ENCODE measurements around the gene MEIOB. TPM values are rescaled to one million over a fixed set of nuclear protein-coding genes. Genes with fewer than 3 reads are reported as not detected.

MEIOB gene
- total RNA-seq, 1 experiment from 2014 or later: 1.4 TPM

- TF ChIP-seq ARID4B (CRISPR knock-in tag; IDR thresholded peaks at IDR 0.05; ENCODE audit: borderline replicate concordance) (no peak), ZSCAN18 (CRISPR knock-in tag; IDR thresholded peaks at IDR 0.05) (no peak), CREB1 (CRISPR knock-in tag; IDR thresholded peaks at IDR 0.05) (no peak), GRHL2 (CRISPR knock-in tag; IDR thresholded peaks at IDR 0.05; ENCODE audit: insufficient replicate concordance, severe bottlenecking) (no peak), NR1H2 (CRISPR knock-in tag; IDR thresholded peaks at IDR 0.05) (no peak), E2F5 (CRISPR knock-in tag; IDR thresholded peaks at IDR 0.05) (peak; percentile 51; the same call in 1 of the 2 replicates), ATF3 (CRISPR knock-in tag; conservative IDR thresholded peaks at IDR 0.05) (no peak), ESRRA (CRISPR knock-in tag; IDR thresholded peaks at IDR 0.05; ENCODE audit: borderline replicate concordance) (no peak), MXD4 (CRISPR knock-in tag; IDR thresholded peaks at IDR 0.05; ENCODE audit: borderline replicate concordance) (no peak), ZNF281 (CRISPR knock-in tag; IDR thresholded peaks at IDR 0.05) (no peak), NR3C1 (CRISPR knock-in tag; conservative IDR thresholded peaks at IDR 0.05; ENCODE audit: low read depth) (0 out of 2 replicates have a peak, but pooled peaks have one; percentile 58), NFATC4 (CRISPR knock-in tag; IDR thresholded peaks at IDR 0.05) (no peak), SP1 (CRISPR knock-in tag; conservative IDR thresholded peaks at IDR 0.05) (peak; percentile 91), ZNF138 (CRISPR knock-in tag; conservative IDR thresholded peaks at IDR 0.05) (no peak), TP53 (CRISPR knock-in tag; IDR thresholded peaks at IDR 0.05) (peak; percentile 60; the same call in 1 of the 2 replicates), ZMAT4 (CRISPR knock-in tag; IDR thresholded peaks at IDR 0.05) (no peak), EMX1 (CRISPR knock-in tag; IDR thresholded peaks at IDR 0.05) (no peak), HMGA2 (CRISPR knock-in tag; IDR thresholded peaks at IDR 0.05) (no peak), ZNF121 (CRISPR knock-in tag; IDR thresholded peaks at IDR 0.05) (no peak), ZNF416 (CRISPR knock-in tag; IDR thresholded peaks at IDR 0.05) (no peak)
- TF ChIP-seq, protein P1, sequence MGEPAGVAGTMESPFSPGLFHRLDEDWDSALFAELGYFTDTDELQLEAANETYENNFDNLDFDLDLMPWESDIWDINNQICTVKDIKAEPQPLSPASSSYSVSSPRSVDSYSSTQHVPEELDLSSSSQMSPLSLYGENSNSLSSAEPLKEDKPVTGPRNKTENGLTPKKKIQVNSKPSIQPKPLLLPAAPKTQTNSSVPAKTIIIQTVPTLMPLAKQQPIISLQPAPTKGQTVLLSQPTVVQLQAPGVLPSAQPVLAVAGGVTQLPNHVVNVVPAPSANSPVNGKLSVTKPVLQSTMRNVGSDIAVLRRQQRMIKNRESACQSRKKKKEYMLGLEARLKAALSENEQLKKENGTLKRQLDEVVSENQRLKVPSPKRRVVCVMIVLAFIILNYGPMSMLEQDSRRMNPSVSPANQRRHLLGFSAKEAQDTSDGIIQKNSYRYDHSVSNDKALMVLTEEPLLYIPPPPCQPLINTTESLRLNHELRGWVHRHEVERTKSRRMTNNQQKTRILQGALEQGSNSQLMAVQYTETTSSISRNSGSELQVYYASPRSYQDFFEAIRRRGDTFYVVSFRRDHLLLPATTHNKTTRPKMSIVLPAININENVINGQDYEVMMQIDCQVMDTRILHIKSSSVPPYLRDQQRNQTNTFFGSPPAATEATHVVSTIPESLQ (CRISPR knock-in tag; IDR thresholded peaks at IDR 0.05): no peak
- TF ChIP-seq, protein P2, sequence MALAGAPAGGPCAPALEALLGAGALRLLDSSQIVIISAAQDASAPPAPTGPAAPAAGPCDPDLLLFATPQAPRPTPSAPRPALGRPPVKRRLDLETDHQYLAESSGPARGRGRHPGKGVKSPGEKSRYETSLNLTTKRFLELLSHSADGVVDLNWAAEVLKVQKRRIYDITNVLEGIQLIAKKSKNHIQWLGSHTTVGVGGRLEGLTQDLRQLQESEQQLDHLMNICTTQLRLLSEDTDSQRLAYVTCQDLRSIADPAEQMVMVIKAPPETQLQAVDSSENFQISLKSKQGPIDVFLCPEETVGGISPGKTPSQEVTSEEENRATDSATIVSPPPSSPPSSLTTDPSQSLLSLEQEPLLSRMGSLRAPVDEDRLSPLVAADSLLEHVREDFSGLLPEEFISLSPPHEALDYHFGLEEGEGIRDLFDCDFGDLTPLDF (CRISPR knock-in tag; IDR thresholded peaks at IDR 0.05): no peak
- TF ChIP-seq, protein P3, sequence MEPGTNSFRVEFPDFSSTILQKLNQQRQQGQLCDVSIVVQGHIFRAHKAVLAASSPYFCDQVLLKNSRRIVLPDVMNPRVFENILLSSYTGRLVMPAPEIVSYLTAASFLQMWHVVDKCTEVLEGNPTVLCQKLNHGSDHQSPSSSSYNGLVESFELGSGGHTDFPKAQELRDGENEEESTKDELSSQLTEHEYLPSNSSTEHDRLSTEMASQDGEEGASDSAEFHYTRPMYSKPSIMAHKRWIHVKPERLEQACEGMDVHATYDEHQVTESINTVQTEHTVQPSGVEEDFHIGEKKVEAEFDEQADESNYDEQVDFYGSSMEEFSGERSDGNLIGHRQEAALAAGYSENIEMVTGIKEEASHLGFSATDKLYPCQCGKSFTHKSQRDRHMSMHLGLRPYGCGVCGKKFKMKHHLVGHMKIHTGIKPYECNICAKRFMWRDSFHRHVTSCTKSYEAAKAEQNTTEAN (CRISPR knock-in tag; IDR thresholded peaks at IDR 0.05): no peak
Observed at GRCh38 chr16:1871974-1872635, at the start of gene MEIOB (continued).
